Upper lobe of left lung (tissue), 4 donors: ENCODE data around the gene PML.
"Not testable (repeated sequence)": the region's sequence is repeated elsewhere in the genome, so short reads cannot be mapped to it uniquely, and the experiment has no call there.

ENCODE experiments used
- EP300 ChIP-seq, 4 donors: sonication (generic); formaldehyde crosslinking; IDR thresholded peaks; one replicate each; pipeline ENCODE4 v1.5.1; 2017; ENCODE audit warnings: antibody characterized with exemption in 4 of 4, control low read depth in 2 of 4
- TF ChIP-seq, protein P1 (sequence below), 6 experiments: fragments of 450-650 bp in 4 of 6; fragments of 200-600 bp in 2 of 6; sonication (generic) in 2 of 6; IDR thresholded peaks; one replicate each; pipeline ENCODE4 v1.5.1; 2016 to 2019; ENCODE audit warnings: antibody characterized with exemption in 6 of 6

GRCh38 chr15:73975440-73976125, 18.9 kb upstream of the PML start:
- TF ChIP-seq, protein P1, sequence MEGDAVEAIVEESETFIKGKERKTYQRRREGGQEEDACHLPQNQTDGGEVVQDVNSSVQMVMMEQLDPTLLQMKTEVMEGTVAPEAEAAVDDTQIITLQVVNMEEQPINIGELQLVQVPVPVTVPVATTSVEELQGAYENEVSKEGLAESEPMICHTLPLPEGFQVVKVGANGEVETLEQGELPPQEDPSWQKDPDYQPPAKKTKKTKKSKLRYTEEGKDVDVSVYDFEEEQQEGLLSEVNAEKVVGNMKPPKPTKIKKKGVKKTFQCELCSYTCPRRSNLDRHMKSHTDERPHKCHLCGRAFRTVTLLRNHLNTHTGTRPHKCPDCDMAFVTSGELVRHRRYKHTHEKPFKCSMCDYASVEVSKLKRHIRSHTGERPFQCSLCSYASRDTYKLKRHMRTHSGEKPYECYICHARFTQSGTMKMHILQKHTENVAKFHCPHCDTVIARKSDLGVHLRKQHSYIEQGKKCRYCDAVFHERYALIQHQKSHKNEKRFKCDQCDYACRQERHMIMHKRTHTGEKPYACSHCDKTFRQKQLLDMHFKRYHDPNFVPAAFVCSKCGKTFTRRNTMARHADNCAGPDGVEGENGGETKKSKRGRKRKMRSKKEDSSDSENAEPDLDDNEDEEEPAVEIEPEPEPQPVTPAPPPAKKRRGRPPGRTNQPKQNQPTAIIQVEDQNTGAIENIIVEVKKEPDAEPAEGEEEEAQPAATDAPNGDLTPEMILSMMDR (IDR thresholded peaks at IDR 0.05), result not testable (repeated sequence)
- not testable (repeated sequence) for TF ChIP-seq EP300 (IDR thresholded peaks at IDR 0.05)
